ENCODE measurements around the gene SIN3B.

SIN3B gene

GRCh38 chr19:16911046-16911445 lies 81.8 kb downstream of the SIN3B start:
- no peak for DNase-seq (ENCODE audit: low read depth in 2 of 2)

- no peak for DNase-seq (ENCODE audit: low read depth in 2 of 2)
Measured at GRCh38 chr19:16912780-16913179, 83.6 kb downstream of the SIN3B start.

GRCh38 chr19:16914421-16914820 lies 85.2 kb downstream of the SIN3B start:
- DNase-seq (ENCODE audit: low read depth in 2 of 2) = no peak

GRCh38 chr19:16915135-16915534 lies 85.9 kb downstream of the SIN3B start:
- no peak for DNase-seq (ENCODE audit: low read depth in 2 of 2)

- no peak for DNase-seq (ENCODE audit: low read depth in 2 of 2)
Measured at GRCh38 chr19:16915734-16916133, 86.5 kb downstream of the SIN3B start.

- no peak for DNase-seq (ENCODE audit: low read depth in 2 of 2)
Measured at GRCh38 chr19:16917401-16917800, 88.2 kb downstream of the SIN3B start.

- no peak for DNase-seq (ENCODE audit: low read depth in 2 of 2)
Measured at GRCh38 chr19:16919496-16919895, 90.3 kb downstream of the SIN3B start.

- no peak for DNase-seq (ENCODE audit: low read depth in 2 of 2)
Measured at GRCh38 chr19:16920816-16921529, 91.8 kb downstream of the SIN3B start.

- DNase-seq (ENCODE audit: low read depth in 2 of 2) = no peak
Measured at GRCh38 chr19:16921766-16922591, 92.8 kb downstream of the SIN3B start.

GRCh38 chr19:16922592-16922934 lies 93.4 kb downstream of the SIN3B start:
- no peak for DNase-seq (ENCODE audit: low read depth in 2 of 2)

- no peak for DNase-seq (ENCODE audit: low read depth in 2 of 2)
Measured at GRCh38 chr19:16922949-16923348, 93.8 kb downstream of the SIN3B start.

GRCh38 chr19:16927883-16928282 lies 98.7 kb downstream of the SIN3B start:
- no peak for DNase-seq (ENCODE audit: low read depth in 2 of 2)

GRCh38 chr19:16928351-16928750 lies 99.2 kb downstream of the SIN3B start:
- DNase-seq (ENCODE audit: low read depth in 2 of 2) = no peak

- DNase-seq (ENCODE audit: low read depth in 2 of 2) = no peak
Measured at GRCh38 chr19:16928916-16929315, 99.7 kb downstream of the SIN3B start.

Measured in stimulated activated CD8-positive, alpha-beta memory T cell treated with anti-CD3 and anti-CD28 coated beads, Interleukin-2, amount 100 ng/mL, for 1 hour (primary cell).